GM21515 (cell line): ENCODE results near the gene RBM20.

Source experiments
- ATAC-seq: cut with Tn5 transposase; IDR thresholded peaks from one replicate; pipeline ENCODE4 v1.9.1; 2021; ENCODE audit not compliant: unreplicated experiment

The RBM20 gene

DNA sequence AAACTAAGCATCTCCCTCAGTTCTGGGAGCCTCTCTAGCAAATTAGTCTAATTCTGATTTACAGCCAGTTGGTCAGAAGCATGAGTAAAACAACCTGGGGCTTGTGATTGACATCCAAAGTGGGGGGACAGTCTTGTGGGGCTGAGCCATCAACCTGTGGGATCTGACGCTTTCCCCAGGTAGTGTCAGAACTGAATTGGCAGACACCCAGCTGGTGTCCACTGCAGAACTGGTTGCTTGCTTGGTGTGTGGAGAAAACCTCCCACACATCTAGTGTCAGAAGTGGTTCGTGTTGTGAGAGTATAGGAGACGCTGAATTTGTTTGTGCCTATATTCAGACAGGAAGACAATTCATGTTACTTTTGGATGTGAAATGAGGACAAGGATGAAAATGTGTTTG lies 135.4 kb downstream of the RBM20 start:
- ATAC-seq, result no peak

GRCh38 chr10:110780704-110781103 lies 136.6 kb downstream of the RBM20 start:
- no peak for ATAC-seq

DNA sequence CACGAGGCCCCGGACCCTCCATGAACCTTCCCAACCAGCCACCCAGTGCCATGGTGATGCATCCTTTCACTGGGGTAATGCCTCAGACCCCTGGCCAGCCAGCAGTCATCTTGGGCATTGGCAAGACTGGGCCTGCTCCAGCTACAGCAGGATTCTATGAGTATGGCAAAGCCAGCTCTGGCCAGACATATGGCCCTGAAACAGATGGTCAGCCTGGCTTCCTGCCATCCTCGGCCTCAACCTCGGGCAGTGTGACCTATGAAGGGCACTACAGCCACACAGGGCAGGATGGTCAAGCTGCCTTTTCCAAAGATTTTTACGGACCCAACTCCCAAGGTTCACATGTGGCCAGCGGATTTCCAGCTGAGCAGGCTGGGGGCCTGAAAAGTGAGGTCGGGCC lies 137.0 kb downstream of the RBM20 start:
- ATAC-seq, result no peak

GRCh38 chr10:110782616-110783015 lies 138.5 kb downstream of the RBM20 start:
- ATAC-seq, result no peak

DNA sequence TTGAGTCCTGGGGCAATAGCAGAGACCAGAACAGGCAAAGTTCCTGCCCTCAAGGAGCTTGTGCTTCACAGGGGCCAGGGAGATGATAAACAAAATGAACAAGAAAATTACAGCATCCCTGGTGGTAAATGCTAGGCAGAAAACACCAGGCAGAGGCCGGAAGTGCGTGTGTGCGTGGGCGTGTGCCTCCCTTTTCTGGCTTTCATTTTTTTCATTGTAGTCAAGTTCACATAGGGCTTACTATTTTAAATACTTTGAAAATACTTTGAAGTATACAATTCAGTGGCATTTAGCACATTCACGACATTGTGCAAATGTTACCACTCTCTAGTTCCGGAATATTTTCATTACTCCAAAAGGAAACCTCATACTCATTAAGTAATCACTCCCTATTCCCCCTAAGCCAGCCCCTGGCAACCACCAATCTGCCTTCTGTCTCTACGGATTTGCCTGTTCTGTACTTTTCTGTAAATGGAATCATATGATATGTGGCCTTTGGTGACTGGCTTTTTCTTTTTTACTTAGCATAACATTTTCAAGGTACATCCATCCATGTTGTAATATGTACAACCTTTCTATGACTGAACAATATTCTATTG lies 139.5 kb downstream of the RBM20 start:
- ATAC-seq, result no peak

- ATAC-seq, result no peak
Measured at GRCh38 chr10:110784198-110784597, 140.1 kb downstream of the RBM20 start.

- ATAC-seq, result no peak
Measured at GRCh38 chr10:110786172-110786571, 142.0 kb downstream of the RBM20 start.

- ATAC-seq, result no peak
Measured at GRCh38 chr10:110788620-110789385, 144.7 kb downstream of the RBM20 start.

DNA sequence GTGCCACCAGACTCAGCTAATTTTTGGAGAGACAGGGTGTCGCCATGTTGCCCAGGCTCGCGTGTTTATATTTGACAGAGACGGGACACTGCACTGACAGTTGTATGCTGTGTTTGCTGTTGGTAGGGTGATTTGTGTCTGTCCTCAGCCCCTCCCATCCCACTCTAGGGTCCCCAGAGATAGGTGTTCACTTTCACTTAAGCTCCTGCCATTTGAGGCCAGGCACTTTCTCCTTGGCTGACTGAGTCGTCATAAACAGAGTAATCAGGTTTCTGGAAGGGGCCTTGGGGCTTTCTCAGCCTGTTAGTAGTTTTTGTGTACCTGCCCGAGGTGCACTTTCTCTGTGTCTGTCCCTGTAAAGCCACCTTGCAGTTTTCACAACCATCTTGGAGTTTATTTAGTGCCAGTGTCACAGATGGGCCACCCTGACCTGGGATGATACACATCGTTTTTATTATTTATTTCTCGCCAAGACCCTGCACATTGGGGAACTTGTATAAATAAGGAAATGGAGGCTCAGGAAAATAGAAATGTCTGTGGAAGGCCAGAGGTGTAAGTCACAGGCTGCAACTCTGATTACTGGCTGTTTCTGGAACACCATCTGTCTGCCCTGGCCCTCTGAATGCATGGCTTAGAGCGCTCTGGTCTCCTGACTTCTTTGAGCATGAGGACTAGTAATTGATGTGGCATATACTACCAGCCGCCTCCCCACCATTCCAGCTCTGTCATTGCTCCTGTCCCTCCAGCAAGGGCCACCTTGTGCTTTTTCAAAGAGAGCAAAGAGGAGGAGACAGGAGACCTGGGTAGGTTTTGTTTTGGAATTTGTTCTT lies 145.7 kb downstream of the RBM20 start:
- ATAC-seq, result no peak

DNA sequence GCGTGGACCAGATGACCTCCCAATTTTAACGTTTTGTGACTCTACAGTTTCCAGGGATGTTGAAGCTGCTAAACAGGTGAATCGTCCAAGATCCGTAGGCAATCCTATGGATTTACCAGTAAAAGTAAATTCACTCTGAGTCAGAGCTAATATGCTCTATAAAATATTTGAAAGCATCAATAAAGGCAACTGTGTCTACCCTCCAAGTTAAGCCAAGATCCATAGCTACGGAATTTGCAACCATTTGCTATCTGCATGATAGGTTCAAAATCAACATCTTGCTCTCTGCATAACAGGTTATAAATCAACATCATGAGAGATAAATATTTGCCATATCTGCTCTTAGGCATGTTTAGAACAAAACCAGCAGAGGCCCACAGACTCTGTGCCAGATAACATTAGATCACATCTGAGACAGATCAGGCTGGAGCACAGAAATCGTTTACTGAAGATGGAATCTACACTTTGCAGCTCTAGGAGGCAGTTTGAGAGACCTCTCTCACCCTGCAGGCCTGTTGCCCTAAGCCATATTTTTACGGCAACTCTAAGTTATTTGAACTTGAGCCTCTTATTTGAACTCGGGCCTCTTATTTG lies 146.9 kb downstream of the RBM20 start:
- no peak for ATAC-seq

GRCh38 chr10:110791541-110792073 lies 147.5 kb downstream of the RBM20 start:
- ATAC-seq, result no peak

DNA sequence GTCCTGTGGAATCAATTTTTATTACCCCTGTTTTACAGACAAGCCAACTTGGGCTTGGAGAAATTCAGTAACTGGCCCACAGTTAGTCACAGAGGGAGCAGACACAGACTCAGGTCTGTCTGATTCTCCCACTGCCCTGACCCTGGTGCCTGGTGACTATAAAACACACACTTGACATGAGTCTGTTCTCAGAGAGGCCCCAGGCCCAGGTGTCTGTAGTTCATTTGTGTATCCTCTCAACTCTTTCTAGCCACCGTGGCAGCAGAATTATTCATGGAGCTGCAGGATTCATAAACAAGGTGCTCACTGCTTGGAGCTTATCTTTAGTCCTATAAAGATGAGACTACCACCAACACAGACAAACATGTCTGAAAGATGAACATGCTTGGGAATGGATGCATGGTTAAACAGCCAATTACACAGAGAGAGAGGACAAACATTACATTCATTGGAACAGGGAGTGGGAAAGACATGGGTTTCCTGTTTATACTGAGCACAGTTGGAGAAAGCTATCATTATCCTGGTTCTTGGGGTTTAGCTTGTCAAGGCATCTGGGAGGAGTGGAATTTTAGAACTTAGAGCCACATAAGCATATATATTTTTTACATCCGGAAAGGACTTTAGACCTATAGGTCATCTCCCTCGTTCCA lies 148.5 kb downstream of the RBM20 start:
- ATAC-seq, result no peak

DNA sequence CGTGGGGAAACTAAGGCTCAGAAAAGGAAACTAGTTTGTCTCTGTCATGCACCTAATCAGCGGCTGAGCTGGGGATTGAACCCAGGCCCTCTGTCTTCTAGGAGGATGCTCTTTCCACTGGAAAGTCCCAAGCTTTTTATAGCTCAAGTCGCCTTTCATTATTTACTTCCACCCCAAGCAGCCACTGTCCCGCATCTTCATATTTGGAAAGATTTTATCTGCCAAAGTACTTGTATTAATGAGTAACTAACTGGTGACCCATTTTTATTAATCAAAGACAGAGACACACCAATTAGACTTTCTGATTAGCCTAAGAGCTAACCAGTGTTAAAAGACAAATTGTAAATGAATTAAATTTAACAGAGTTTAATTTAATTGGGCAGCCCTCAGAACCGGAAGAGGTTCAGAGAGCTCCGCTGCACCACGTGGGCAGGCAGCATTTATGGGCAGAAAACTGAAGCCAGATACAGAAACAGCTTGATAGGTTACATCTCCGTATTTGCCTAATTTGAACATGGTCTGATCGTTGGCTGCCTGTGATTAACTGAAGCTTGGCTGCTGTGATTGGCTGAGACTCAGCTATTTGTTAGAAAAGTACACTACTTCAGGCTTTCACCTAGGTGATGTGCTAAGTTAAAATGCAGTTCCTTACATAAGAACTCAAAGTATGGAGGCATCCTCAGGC lies 149.1 kb downstream of the RBM20 start:
- ATAC-seq, result no peak

GRCh38 chr10:110793886-110794285 lies 149.8 kb downstream of the RBM20 start:
- ATAC-seq, result no peak

GRCh38 chr10:110794808-110795207 lies 150.7 kb downstream of the RBM20 start:
- ATAC-seq, result no peak

DNA sequence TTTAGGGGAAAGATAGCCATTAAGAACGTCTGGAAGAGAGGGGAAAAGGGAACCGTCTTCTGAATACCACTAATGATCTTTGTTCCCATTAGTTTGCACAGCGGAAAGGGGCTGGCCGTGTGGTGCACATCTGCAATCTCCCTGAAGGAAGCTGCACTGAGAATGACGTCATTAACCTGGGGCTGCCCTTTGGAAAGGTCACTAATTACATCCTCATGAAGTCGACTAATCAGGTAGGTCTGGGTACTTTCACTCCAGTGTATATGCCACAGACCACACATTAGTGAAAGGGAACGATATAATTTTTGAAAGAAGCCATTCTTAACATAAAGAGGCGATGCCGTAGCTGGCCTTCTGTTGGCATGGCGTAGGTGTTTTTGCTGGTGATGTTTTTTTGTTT lies 153.3 kb downstream of the RBM20 start:
- no peak for ATAC-seq

DNA sequence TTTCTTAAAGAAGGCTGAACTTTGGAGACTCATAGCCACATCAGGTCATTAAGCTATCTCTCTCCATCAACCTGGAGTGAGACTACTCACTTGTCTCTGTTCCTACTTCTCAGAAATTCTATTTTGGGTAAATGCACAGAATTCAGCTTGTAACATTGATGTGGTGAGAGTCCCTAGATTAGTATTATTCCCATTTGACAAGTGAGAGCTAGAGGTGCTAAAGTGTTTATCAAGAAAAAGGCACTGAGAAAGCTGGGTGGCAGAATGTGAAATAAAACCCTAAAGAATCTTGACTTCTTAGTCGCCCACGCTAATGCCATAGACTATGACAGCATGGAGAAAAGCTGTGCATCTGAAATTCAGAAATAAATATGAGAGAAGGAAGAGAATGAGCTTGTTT lies 154.2 kb downstream of the RBM20 start:
- ATAC-seq, result no peak

- no peak for ATAC-seq
Measured at GRCh38 chr10:110802090-110802489, 158.0 kb downstream of the RBM20 start.

- peak; percentile 66 for ATAC-seq
Measured at GRCh38 chr10:110802551-110803238, 158.6 kb downstream of the RBM20 start.
